Stimulated activated naive CD8-positive, alpha-beta T cell treated with anti-CD3 and anti-CD28 coated beads, Interleukin-15, Interleukin-2, amounts not matched to agents 100 U/mL and 50 U/mL, for 24 hours (primary cell): ENCODE measurements around the gene ANO3.

Source experiments
- ATAC-seq: fragments of 150-1000 bp; cut with Tn5 transposase; one replicate; pipeline ENCODE4 v1.10.0; 2021
- DNase-seq: peaks from one replicate; pipeline ENCODE4 v3.0.0; 2021

ANO3 gene

DNA sequence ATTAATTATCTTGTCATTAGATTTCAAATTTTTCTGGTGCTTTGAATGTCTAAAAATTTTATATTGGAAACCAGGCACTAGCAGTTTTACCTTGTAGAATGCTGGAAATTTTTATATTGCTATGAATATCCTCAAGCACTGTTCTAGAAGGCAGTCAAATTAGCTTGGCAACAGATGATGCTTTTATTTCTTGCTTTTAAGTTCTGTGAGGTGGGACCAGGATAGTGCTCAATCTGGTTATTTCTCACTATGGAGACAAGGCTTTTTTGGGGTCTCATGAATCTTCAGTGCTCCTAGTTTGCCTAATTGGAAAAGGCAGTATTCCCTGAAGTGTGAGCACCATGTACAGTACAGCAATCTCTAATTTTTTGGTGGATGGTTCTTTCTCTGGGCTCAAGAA lies 27.1 kb downstream of the ANO3 start:
- DNase-seq (no peak), ATAC-seq (no peak)

DNA sequence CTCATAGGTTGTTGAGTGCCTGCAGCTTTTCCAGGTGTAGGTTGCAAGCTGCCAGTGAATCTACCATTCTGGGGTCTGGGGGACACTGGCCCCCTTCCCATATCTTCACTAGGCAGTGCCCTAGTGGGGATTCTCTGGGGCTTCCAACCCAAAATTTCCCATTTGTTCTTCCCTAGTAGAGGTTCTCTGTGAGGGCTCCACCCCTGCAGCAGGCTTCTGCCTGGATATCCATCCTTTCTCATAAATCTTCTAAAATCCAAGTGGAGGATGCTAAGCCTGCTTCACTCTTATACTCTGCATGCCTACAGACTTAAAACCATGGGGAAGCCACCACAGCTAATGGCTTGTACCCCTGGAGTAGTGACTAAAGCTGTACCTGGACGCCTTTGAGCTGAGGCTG lies 33.4 kb downstream of the ANO3 start:
- DNase-seq: no peak
- no peak for ATAC-seq

GRCh38 chr11:26377619-26378018 lies 45.7 kb downstream of the ANO3 start:
- no peak for ATAC-seq
- no peak for DNase-seq

DNA sequence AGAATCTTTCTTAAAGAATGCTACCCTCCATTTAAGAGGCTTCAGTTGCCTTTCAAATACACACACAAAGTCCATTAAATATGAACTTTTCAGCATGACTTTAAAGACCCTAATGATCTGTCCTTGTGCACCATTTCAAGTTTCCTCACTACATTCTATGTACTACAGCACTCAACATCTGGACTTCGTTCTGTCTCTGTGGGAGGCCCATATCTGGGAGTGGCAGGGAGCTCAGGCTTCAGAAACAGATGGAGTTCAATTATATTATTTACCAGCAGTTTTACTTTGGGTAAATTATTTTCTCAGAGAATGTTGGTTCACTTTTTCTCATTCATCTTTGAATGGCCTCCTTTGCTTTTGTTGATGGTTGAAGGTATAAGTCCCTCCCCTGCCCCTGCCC lies 67.4 kb downstream of the ANO3 start:
- ATAC-seq: no peak
- no peak for DNase-seq

DNA sequence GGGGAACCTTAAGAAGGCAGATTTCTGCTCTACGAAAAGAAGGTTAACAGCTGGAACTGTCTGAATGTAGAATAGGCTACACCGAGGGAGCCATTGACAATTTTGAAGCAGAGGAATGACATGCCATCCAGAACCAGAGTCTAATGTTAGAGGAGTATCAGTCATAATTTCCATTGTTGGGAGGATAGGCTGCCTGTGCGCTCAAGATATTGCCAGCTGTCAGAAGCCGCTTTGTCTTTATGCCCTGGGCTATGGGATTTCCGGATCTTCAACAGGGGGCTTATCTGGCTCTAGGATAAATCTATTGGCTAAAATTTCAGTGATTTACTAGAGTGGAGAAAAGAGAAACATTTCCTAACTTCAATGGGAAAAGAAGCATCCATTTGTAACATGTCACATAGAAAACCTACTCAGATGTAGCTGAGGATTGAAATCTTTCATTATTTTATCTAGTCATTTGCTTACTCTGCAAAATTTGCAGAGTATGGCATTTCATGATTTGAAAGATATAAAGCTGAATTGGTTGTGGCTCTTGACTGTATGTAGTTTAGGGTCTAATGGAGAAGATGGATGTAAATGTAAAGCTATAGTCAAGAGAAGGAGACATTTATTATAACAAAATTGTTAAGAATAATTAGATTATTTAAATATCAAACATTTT lies 78.9 kb downstream of the ANO3 start:
- ATAC-seq (no peak), DNase-seq (no peak)

DNA sequence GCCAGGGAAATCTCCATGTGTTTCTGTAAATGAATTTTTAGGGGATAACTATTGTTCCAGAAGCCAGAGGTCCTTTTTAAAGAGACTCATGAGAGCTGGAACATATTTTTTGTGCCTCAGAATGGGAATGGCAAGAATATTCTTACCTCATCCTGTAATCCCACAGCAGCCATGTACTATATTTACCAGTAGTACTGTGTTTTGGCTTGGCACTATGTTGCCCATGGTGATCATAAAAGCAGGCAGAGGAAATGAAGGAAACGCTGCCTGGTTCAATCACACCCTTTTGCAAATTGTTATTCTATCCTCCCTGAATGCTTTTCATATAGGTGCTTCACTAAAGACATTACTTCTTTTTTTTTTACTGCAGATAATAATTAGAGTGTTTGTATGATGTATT lies 81.0 kb downstream of the ANO3 start:
- DNase-seq (no peak), ATAC-seq (no peak)

DNA sequence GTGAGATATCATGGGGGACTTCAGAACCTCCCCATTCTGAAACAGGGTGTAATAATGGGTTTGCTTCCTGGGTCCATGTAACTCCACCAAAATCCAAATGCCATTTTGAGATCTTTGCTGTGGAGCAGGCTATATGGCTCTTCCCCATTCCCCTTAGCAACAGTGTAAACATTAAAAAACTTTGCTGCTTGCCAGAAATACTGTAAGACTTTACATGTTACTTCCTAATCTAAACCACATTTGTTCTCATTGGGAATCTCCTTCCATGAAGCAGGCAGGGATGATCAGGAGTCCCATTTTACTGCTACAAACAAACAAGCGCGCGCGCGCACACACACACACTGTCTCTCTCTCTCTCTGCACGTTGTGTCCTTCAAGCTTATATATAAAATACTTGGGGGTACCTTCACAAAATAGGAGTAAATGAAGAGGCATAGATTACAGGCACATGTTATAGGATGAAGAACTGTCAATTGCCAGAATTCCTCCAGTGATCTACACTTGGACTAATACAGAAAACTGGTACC lies 86.5 kb downstream of the ANO3 start:
- DNase-seq: no peak
- no peak for ATAC-seq

- no peak for DNase-seq
- no peak for ATAC-seq
Observed at GRCh38 chr11:26420331-26420730, 88.4 kb downstream of the ANO3 start.

DNA sequence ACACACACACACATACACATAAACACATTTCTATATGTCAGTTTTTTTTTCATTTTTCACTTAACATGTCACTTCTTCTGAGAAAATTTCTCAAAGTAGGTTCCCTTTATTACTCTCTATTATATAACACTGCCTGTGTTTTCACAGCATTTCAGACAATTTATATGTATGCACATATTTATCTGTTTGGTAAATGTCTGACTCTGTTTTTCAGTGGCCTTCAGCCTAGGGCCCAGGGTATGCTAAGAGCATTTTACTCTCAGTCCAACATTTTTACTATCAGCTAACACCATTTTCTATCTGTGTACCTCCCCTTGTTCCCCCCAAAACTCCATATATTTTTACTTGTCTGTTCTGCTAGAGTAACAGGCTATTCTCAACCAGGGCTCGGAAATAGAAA lies 92.3 kb downstream of the ANO3 start:
- no peak for ATAC-seq
- DNase-seq: no peak

- ATAC-seq: no peak
- DNase-seq: no peak
Observed at GRCh38 chr11:26439854-26440253, 107.9 kb downstream of the ANO3 start.

GRCh38 chr11:26442131-26442530 lies 110.2 kb downstream of the ANO3 start:
- DNase-seq: no peak

GRCh38 chr11:26443617-26444016 lies 111.7 kb downstream of the ANO3 start:
- ATAC-seq: no peak
- no peak for DNase-seq

More at GRCh38 chr11:26442131-26442530, 110.2 kb downstream of the ANO3 start:
- ATAC-seq: no peak

DNA sequence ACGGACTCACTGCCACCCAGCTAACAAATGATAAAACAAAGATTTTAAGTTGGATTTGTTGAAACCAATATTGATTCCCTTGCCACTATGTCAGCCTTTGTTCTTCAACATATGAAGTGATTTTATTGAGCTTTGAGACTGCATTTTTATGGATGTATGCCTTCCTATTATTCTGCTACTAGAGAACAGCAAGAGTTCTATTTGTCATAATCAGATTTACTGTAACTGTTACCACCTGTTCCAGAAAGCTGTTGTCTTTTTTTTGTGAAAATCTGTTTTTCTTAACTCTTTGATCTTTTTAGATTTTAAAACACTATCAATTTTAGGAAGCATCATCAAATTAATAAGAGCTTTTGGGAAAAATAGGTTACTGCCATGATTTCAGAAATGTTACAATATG lies 125.7 kb downstream of the ANO3 start:
- DNase-seq (no peak), ATAC-seq (no peak)

DNA sequence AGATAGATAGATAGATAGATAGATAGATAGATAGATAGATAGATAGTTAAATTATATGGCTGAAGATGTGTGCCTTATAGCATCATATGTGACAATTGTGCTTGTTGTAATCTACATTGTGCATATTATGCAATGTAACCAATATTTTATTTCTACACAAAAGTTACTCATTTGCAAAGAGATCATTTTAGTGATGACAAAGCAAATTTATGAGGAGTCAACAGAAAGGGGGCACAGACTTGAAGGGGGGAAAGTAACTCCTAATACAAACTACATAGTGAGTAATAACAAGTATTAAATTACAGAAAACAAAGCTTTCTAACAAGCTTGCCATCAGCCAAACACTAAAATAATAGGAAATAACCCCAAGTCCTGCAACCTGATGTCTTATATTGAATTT lies 133.3 kb downstream of the ANO3 start:
- no peak for DNase-seq
- ATAC-seq: no peak

- no peak for DNase-seq
- ATAC-seq: no peak
Observed at GRCh38 chr11:26467506-26467905, 135.6 kb downstream of the ANO3 start.

DNA sequence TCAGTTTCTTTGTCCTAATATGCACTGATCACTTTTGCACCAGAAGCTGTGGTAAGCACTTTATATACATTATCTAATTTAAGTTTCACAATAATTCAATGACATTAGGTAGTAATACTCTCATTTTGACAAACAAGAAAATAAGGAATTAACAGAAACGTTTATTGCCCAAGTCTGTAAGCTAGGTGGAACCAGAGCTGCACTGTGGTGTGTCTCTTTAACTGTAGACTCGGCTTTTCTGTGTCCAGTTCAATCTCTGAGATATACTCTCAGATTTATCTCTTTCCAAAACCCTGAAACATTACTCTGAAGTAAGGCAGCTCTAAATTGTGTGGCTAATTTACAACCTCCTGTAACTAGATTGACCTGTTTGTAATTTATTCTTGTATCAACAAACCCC lies 139.1 kb downstream of the ANO3 start:
- no peak for ATAC-seq

GRCh38 chr11:26473216-26474194 lies 141.6 kb downstream of the ANO3 start:
- DNase-seq (no peak), ATAC-seq (no peak)

More for the DNA sequence above, 139.1 kb downstream of the ANO3 start:
- DNase-seq: no peak

- ATAC-seq (no peak), DNase-seq (no peak)
Observed at GRCh38 chr11:26474401-26474800, 142.5 kb downstream of the ANO3 start.

DNA sequence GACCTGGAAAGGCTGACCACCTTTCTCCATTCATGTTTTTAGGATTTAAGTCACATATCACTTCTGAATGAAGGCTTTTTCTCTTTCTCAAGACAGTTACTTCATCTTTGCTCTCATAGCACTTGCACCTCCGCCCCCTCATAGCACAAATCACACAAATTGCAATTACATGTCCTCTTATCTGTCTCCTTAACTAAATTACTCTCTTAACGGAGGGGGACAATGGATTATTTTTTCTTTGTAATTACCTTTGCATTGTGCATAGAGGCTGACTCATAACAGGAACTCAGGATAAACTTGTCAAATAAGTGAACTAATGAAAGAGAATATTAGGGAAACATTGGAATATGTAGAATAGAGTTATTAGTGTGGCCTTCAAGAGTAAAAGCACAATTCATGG lies 145.5 kb downstream of the ANO3 start:
- ATAC-seq (no peak), DNase-seq (no peak)

DNA sequence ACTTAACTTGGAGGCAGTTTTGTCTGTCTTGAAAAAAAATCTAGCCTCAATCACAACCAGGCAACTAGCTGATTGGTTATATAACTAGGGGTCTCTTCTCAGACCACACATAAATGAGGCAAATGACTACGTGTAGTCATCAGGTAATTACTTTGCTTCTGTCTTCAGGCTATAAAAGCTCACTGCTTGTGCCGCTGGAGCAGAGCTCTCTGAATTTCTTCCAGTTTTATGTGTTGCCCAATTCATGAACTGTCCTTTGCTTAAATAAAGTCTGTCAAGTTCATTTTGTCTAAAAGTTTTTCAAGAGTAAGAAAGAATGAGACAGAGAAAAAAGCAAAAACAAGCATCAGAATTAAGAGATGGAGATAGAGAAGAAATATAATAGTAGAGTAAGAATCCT lies 146.8 kb downstream of the ANO3 start:
- DNase-seq (no peak), ATAC-seq (no peak)

DNA sequence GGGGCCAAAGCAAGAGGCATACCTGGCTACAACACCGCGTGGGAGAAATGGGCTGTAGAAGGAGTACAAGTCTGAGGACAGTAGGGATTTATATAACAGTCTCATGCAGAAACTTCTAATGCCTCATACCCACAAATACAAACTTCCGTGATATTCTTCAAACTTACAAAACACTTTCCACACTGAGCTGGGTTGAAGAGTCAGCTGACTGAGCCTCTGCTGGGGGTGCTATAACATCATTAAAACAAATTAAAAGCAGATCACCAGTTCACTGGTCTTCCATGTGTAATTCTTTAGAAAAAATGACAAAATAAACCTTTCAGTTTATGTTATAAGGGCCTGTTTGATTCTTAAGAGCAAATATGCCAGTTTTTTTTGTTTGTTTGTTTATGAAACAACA lies 148.1 kb downstream of the ANO3 start:
- DNase-seq: no peak
- no peak for ATAC-seq

- DNase-seq: no peak
- ATAC-seq: no peak
Observed at GRCh38 chr11:26483108-26483507, 151.2 kb downstream of the ANO3 start.

GRCh38 chr11:26490546-26490945 lies 158.6 kb downstream of the ANO3 start:
- DNase-seq: no peak
- ATAC-seq: no peak
